T-helper 1 cell (primary cell): ENCODE data around the gene PRSS21.

ENCODE experiments used
- DNase-seq, 5 donors: peaks; one replicate each; pipeline ENCODE4 v3.0.0-alpha.2; 2012 to 2020

The PRSS21 gene

GRCh38 chr16:2826591-2827373 lies 9.7 kb downstream of the PRSS21 start:
- no peak for DNase-seq

DNA sequence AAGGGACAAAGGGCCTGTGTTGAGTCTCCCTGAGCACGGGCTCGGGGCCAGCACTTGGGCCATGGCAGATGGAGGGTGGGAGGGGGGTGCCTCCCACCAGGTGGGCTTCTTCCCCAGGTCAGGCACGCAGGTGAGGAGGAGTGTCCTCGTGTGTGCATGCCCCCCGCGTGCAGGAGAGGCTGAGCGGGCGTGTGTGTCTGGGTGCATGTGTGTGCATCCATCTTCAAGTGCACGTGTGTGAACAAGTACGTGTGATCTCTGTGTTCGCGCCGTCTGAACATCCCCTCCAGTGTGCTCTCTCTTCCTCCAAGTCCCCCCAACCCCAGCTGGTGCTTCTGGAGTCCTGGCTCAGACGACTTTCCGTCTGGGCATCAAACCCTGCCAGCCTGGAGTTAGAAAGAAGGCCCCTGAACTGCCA lies 10.3 kb downstream of the PRSS21 start:
- DNase-seq = no peak

GRCh38 chr16:2827831-2828520 lies 10.9 kb downstream of the PRSS21 start:
- DNase-seq = no peak

- no peak for DNase-seq
These were observed 11.4 kb downstream of the PRSS21 start for GRCh38 chr16:2828521-2828840.

- no peak for DNase-seq
These were observed 11.9 kb downstream of the PRSS21 start for GRCh38 chr16:2828876-2829430.

DNA sequence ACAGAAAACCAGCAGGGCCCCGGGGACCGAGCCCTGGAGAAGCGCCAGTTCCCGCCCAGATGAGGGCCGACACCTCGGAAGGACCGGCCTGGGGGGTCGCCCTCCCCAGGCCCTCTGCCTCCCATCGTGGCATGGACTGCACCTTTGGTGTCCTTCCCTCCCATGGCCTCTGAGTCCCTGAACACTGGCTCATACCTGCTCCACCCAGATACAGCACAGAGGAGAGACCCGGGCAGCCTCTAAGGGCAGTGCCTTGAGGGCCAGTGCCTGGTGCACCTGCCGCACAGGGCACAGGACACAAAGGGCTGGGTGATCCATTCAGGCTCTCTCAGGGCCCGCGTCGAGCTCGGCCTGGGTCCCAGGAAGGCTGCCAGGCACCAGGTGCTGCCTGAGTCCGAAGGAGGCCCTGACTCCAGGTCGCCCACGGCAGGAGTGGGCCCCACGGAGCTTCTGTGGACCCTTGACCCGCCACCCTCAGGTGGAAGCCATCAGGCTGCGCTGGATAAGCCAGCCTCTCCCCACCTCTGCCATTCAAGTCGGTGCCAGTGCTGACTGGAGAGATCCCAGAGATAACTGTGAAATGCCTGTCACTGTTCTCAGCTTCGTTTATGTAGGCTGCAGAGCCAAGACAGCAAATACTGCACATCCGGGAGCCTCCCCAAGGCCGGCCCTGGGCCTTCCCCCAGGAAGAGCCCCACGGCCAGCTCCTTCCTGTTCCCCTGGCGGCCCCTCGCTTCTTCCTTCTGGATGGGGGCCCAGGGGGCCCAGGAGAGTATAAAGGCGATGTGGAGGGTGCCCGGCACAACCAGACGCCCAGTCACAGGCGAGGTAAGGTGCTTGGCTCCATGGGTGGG lies 12.7 kb downstream of the PRSS21 start, which contains the start of gene ZG16B:
TSS of gene ZG16B (plus strand) at position 803 of the 854 bp plus-strand sequence. CDS start 139 bp downstream, outside the sequence.
- DNase-seq = peak in 1 of 5 donors; percentile 35

DNA sequence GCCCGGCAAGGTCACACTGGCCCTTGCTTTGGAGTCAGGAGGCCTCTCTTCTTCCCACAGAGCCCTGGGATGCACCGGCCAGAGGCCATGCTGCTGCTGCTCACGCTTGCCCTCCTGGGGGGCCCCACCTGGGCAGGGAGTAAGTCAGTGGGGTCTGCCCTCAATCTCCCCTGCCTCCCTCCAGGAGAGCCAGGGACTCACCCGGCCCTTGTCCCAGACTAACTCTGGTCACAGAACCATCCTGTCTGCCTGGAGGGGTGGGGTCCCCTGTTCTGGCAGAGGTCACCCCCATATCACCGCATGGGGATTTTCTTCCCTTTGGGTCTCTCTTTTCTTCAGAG lies 13.3 kb downstream of the PRSS21 start:
- DNase-seq = no peak

DNA sequence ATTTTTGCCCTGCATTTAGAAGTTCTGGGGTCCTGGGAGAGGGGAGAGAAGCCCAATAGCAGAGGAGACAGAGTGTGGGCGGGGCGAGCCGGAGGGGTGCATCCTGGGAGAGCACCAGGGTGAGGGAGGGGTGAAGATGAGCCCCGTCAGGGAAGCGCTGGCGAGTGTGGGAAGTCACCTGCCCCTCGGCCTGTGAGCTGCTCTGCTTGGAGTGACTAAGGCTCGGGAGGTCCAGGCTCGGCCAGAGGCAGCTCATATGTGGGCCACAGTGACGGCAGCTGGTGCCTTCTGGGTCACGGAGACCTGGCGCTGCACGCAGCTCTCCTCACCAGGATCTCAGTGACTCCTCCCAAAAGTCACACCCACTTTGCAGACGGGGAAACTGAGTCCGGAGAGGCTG lies 14.2 kb downstream of the PRSS21 start:
- DNase-seq = no peak

DNA sequence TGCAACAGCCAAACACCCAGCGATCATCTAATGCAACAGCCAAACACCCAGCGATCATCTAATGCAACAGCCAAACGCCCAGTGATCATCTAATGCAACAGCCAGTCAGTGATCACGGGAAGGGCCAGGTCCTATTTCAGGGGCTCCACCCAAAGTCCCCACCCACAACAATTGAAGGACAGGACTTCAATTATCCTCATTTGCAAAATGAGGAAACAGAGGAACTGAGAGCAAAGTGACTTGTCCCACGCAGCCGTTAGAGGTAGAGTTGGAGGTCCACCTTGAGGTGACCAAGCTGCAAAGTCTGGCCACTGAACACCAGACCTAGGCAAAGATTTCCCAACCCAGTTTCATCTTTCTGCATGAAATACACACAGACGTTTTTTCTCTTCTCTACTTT lies 16.7 kb downstream of the PRSS21 start:
- no peak for DNase-seq

DNA sequence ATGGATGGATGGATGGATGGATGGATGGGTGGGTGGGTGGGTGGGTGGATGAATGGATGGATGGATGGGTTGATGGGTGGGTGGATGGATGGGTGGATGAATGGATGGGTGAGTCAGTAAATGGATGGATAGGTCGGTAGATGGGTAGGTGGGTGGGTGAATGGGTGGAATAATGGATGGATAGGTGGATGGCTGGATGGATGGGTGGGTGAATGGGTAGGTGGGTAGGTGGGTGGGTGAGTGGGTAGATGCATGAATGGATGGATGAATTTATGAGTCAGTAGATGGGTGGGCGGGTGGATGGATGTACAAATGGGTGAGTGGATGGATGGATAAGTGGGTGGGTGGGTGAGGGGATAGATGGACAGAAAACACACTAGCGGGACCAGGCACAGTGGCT lies 17.9 kb downstream of the PRSS21 start:
- DNase-seq = no peak

- no peak for DNase-seq
These were observed 18.8 kb downstream of the PRSS21 start for GRCh38 chr16:2835638-2836493.

DNA sequence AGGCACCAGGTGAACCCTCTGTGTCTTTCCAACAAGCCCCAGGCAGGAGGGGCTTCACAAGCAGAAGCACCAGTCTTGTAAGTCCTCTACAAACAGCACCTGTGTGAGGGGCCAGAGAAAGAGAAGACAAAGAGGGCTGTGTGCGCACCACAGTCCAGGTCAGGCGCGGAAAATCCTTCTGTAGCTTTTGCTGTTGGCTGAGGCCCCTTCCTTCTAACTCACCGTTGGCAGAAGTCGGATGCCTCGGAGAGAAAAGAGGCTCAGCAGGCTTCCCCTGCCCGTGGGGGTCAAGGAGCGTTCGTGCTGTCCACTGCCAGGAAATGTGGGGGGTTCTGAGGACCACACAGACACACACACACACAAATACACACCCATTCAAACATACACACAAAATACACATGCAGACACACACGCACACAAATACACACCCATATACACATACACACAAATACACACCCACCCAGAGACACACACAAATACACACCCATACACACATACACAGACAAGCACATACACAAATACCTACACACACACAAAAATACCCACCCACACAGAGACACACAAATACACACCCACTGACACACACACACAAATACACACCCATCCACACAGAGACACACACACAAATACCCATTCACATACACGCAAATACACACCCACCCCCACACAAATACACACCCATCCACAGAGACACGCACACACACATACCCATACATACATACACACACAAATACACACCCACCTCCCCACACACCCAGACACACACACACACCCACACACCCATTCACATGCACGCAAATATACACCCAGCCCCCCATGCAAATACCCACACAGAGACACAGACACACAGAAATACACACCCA lies 19.8 kb downstream of the PRSS21 start:
- no peak for DNase-seq

DNA sequence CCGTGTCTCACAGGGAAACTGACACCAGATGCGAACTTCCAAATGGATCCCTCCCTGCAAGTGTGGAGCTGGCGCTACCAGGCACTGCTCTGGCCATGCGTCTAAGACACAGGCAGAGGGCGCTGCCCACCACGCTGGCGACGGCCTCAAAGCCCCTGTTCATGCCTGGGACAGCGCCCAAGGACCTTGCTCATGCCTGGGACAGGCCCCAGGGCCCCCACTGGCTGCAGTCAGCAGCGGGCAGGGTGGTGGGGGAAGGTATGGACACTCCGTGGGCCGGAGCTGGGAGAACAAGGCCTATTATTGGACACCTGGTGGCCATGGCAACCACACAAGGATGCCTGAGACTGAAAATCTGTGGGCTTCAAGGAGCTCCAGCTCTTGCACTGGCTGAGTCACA lies 21.9 kb downstream of the PRSS21 start:
- DNase-seq = peak in 4 of 5 donors; percentile 37 to 63 (median 44)

DNA sequence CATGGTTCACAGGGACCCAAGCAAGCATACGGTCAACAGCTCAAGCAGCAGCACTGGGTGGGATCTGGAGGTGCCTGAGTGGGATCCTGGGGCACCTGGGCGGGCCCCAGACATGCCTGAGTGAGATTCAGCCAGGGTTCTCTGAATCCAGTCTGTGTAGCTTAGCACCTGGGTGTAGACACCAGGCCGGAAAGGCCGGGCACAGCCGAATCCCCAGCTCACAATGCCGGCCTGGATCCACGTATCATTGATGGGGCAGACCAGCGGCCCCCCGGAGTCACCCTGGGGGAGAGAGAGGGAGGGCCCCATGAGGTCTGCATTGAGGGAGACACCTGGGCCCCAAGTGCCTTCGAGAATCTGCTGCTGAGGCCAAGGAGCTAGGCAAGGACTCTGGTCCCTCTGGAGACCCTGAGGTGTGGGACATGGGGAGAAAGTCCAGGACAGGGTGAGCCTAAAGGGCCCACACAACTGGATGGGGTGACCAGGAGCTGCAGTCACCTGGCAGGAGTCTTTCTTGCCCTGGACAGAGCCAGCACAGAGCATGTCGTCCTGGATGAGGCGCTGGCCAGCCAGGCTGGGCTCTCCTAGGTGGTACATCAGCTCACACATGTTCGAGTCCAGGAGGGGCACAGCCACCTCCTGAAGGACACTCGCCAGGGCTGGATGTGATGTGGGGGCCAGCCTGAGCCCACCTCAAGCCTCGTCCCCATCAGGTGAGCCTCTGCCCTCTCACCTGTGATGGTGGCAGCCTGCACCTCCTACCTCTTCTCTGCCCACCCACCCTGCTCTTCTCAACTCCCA lies 22.8 kb downstream of the PRSS21 start:
- no peak for DNase-seq

DNA sequence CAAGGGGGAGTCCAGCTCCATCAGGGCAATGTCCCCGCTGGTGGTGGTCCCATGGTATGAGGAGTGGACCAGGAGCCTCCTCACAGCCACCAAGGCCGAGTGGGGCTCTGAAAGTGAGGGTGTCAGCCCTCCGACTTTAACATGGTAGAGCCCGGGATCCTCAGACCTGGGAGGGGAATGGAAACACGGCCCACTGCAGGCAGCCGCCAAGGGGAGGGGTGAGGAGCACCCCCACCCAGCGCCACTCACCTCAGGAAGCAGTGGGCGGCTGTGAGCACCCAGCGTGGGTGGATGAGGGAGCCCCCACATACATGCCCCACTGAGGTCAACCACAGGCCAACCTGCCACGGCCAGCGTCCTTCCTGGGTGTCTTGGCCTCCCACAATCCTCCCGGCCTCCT lies 23.9 kb downstream of the PRSS21 start:
- no peak for DNase-seq

GRCh38 chr16:2841606-2842339 lies 24.7 kb downstream of the PRSS21 start:
- no peak for DNase-seq

- DNase-seq = peak in 4 of 5 donors; percentile 44 to 88 (median 47)
These were observed 25.4 kb downstream of the PRSS21 start for GRCh38 chr16:2842340-2843000.

DNA sequence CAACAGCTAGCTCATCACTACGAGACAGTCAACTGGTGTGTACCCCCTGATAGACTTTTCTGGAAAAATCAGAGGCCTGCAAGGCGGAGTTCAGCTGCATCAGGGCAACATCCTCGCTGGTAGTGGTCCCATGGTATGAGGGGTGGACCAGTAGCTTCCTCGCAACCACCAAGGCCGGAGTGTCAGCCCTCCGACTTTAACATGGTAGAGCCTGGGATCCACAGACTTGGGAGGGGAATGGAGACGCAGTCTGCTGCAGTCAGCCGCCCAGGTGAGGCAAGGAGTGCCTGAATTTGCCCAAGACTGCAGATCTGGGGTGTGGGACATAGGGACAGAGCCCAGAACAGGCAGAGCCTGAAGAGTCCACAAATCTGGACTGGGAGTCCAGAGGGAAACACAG lies 26.5 kb downstream of the PRSS21 start:
- DNase-seq = no peak

DNA sequence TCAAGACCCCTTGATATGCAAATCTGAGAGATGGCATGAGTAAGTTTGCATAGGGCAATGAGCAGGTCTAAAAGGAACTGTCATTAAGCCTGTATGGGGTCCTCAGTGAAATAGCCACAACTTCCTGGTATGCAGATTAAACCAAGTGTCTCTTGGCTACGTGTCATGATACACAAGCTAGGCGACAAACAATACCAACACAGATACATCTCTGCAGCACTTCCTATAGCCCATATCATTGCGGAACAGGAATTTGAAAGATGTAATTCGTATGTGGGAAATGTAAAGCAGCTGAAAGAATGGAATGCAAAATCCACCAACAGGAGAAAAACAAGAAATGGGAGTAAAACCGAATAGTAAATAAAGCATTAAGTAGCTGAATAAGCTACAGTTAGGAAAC lies 28.1 kb downstream of the PRSS21 start:
- DNase-seq = no peak
